Fibroblast of lung (primary cell): Measurements from ENCODE around the gene PYY. TPM values are rescaled to one million over a fixed set of nuclear protein-coding genes. Genes with fewer than 3 reads are reported as not detected.
A peak's percentile ranks its signal among the peaks of the same experiment; 100 is the strongest.

ENCODE experiments used
- DNase-seq, 2 donors: peaks; one replicate each; pipeline versions ENCODE4 v3.0.0 to v3.0.0-alpha.2; 2010; ENCODE audit warnings: low read depth in 2 of 2
- H2AFZ ChIP-seq: 2 replicates; pipeline ENCODE4 v1.5.1; 2012; ENCODE audit warnings: low read length, control low read depth, inconsistent platforms
- H3K27ac ChIP-seq: 2 replicates; pipeline ENCODE4 v1.5.1; 2011; ENCODE audit warnings: low read length, control low read depth; ENCODE audit not compliant: insufficient read depth
- H3K27me3 ChIP-seq: 2 replicates; pipeline ENCODE4 v1.5.1; 2011; ENCODE audit warnings: mild to moderate bottlenecking, low read length; ENCODE audit not compliant: control insufficient read depth, insufficient read depth
- H3K36me3 ChIP-seq: 2 replicates; pipeline ENCODE4 v1.5.1; 2011; ENCODE audit warnings: low read length; ENCODE audit not compliant: control insufficient read depth, insufficient read depth
- H3K4me1 ChIP-seq: 2 replicates; pipeline ENCODE4 v1.5.1; 2011; ENCODE audit warnings: low read length; ENCODE audit not compliant: control insufficient read depth, insufficient read depth; ENCODE audit errors: extremely low read depth
- H3K4me2 ChIP-seq: 2 replicates; pipeline ENCODE4 v1.5.1; 2011; ENCODE audit warnings: low read length, control low read depth; ENCODE audit not compliant: insufficient read depth; ENCODE audit errors: extremely low read depth
- H3K4me3 ChIP-seq, 4 experiments: fragments of 200-600 bp in 1 of 4; sonication (generic) in 1 of 4; replicated peaks in 1 of 4; 2 replicates each; pipeline ENCODE4 v1.5.1; 2011 to 2016; ENCODE audit warnings: low read length in 4 of 4, low read depth in 3 of 4, mild to moderate bottlenecking in 3 of 4, control low read depth in 2 of 4, inconsistent platforms in 1 of 4, mixed read lengths in 1 of 4; ENCODE audit not compliant: insufficient read depth in 1 of 4; ENCODE audit errors: control extremely low read depth in 1 of 4
- H3K79me2 ChIP-seq: 2 replicates; pipeline ENCODE4 v1.5.1; 2012; ENCODE audit warnings: mild to moderate bottlenecking, low read length, inconsistent platforms; ENCODE audit not compliant: control insufficient read depth, insufficient read depth
- H3K9ac ChIP-seq: 2 replicates; pipeline ENCODE4 v1.5.1; 2011; ENCODE audit warnings: mild to moderate bottlenecking, low read length, control low read depth; ENCODE audit not compliant: insufficient read depth
- H3K9me3 ChIP-seq: 2 replicates; pipeline ENCODE4 v1.5.1; 2012; ENCODE audit warnings: low read depth, low read length; ENCODE audit not compliant: control insufficient read depth, insufficient read depth
- H4K20me1 ChIP-seq: 2 replicates; pipeline ENCODE4 v1.5.1; 2011; ENCODE audit warnings: low read length; ENCODE audit not compliant: control insufficient read depth, insufficient read depth; ENCODE audit errors: extremely low read depth
- CTCF ChIP-seq, 2 donors: IDR thresholded peaks in 1 of 2; conservative IDR thresholded peaks in 1 of 2; 1 replicate in 1 of 2; 2 replicates in 1 of 2; pipeline ENCODE4 v1.5.1; 2011 to 2012; ENCODE audit warnings: low read length in 2 of 2, control low read depth in 1 of 2, inconsistent platforms in 1 of 2, low read depth in 1 of 2, mild to moderate bottlenecking in 1 of 2
- EZH2 ChIP-seq: IDR thresholded peaks from 2 replicates; pipeline ENCODE4 v1.5.1; 2012; ENCODE audit warnings: low read length, control low read depth, mild to moderate bottlenecking; ENCODE audit errors: missing control alignments
- polyA plus RNA-seq, 2 donors: library from polyadenylated mRNA; depleted of rRNA in 1 of 2; stranded (reverse) in 1 of 2; unstranded in 1 of 2; fragments of >200 nt; gene quantifications; 2 replicates each; pipeline ENCODE4 v1.2.1, GENCODE V29; 2011 to 2012; ENCODE audit warnings: missing spikeins in 1 of 2
- total RNA-seq: library from RNA; depleted of rRNA; stranded (reverse); fragments of >200 nt; gene quantifications from 2 replicates; pipeline ENCODE4 v1.2.1, GENCODE V29; 2014

Gene PYY
- total and polyA plus RNA-seq, 2 donors (not counting 1 experiment from before 2014, with no cell fraction given) = 0.33 TPM; not detected in 1

GRCh38 chr17:43918026-43918389 is 35.7 kb downstream of the PYY start:
- TF ChIP-seq EZH2 (no peak), CTCF (conservative IDR thresholded peaks at IDR 0.05 in 1 of 2, IDR thresholded peaks at IDR 0.05 in 1 of 2; ENCODE audit: low read depth in 1 of 2, low read length in 2 of 2) (no peak)
- Histone ChIP-seq H4K20me1 (no peaks in the 10 kb centered on the region), H3K36me3 (no peaks in the 10 kb centered on the region), H3K4me2 (peak overlapping the region; percentile 64), H3K27ac (no peak overlapping the region), H2AFZ (no peak overlapping the region), H3K27me3 (peaks cover 21% of the 10 kb centered on the region), H3K79me2 (no peaks in the 10 kb centered on the region), H3K9ac (no peak overlapping the region), H3K9me3 (no peaks in the 10 kb centered on the region), H3K4me1 (no peaks in the 10 kb centered on the region), H3K4me3 (no peak overlapping the region)
- DNase-seq = no peak

- no peaks in the 10 kb centered on the region for H3K79me2 ChIP-seq
- peaks cover 25% of the 10 kb centered on the region for H3K27me3 ChIP-seq
- H3K9me3 ChIP-seq = no peaks in the 10 kb centered on the region
- H3K27ac ChIP-seq = no peak overlapping the region
- no peak overlapping the region for H3K9ac ChIP-seq
- TF ChIP-seq EZH2 (no peak), CTCF (conservative IDR thresholded peaks at IDR 0.05 in 1 of 2, IDR thresholded peaks at IDR 0.05 in 1 of 2; ENCODE audit: low read depth in 1 of 2, low read length in 2 of 2) (peak; percentile 27 to 59)
- H3K4me3 ChIP-seq = peak overlapping the region in 1 of 4 experiments; percentile 14
- H3K36me3 ChIP-seq = no peaks in the 10 kb centered on the region
- peak; percentile 19 to 37 for DNase-seq
- peak overlapping the region; percentile 64 for H3K4me2 ChIP-seq
- no peaks in the 10 kb centered on the region for H4K20me1 ChIP-seq
- H2AFZ ChIP-seq = no peak overlapping the region
- no peaks in the 10 kb centered on the region for H3K4me1 ChIP-seq
Observed at GRCh38 chr17:43917348-43918025, 36.3 kb downstream of the PYY start.

GRCh38 chr17:43917016-43917347 is 36.8 kb downstream of the PYY start:
- Histone ChIP-seq H3K9ac (no peak overlapping the region), H3K4me3 (no peak overlapping the region), H3K27ac (no peak overlapping the region), H3K9me3 (no peaks in the 10 kb centered on the region), H3K4me2 (no peak overlapping the region), H3K79me2 (no peaks in the 10 kb centered on the region), H2AFZ (no peak overlapping the region), H3K27me3 (peaks cover 26% of the 10 kb centered on the region), H3K36me3 (no peaks in the 10 kb centered on the region), H3K4me1 (no peaks in the 10 kb centered on the region), H4K20me1 (no peaks in the 10 kb centered on the region)
- TF ChIP-seq EZH2 = no peak
- TF ChIP-seq CTCF (conservative IDR thresholded peaks at IDR 0.05 in 1 of 2, IDR thresholded peaks at IDR 0.05 in 1 of 2; ENCODE audit: low read depth in 1 of 2, low read length in 2 of 2) = no peak
- no peak for DNase-seq
